Psoas muscle (tissue), 8 donors: Measurements from ENCODE around the gene PRSS12. TPM values are rescaled to one million over a fixed set of nuclear protein-coding genes. Genes with fewer than 3 reads are reported as not detected.

Experiments used
- ATAC-seq, 4 donors: fragments of 200-7000 bp; cut with Tn5 transposase; one replicate each; pipeline ENCODE4 v1.9.1; 2020; ENCODE audit warnings: moderate library complexity in 3 of 4, mild to moderate bottlenecking in 2 of 4
- DNase-seq, 2 donors: peaks; one replicate each; pipeline ENCODE4 v3.0.0-alpha.2; 2020
- H3K27ac ChIP-seq: fragments of 200-600 bp; one replicate; pipeline ENCODE4 v1.8.0; 2022
- H3K27me3 ChIP-seq, 3 donors: fragments of 200-600 bp in 1 of 3; one replicate each; pipeline versions ENCODE4 v1.6.1 to v1.8.0; 2013 to 2022; ENCODE audit warnings: low read length in 2 of 3, mild to moderate bottlenecking in 2 of 3, moderate library complexity in 1 of 3; ENCODE audit not compliant: insufficient read depth in 3 of 3
- H3K36me3 ChIP-seq, 2 donors: fragments of 200-600 bp in 1 of 2; one replicate each; pipeline versions ENCODE4 v1.6.1 to v1.8.0; 2013 to 2022; ENCODE audit warnings: low read depth in 1 of 2, mild to moderate bottlenecking in 1 of 2, moderate library complexity in 1 of 2; ENCODE audit not compliant: insufficient read depth in 1 of 2
- H3K4me1 ChIP-seq: fragments of 200-600 bp; one replicate; pipeline ENCODE4 v1.8.0; 2022
- H3K4me3 ChIP-seq: fragments of 200-600 bp; one replicate; pipeline ENCODE4 v1.8.0; 2022; ENCODE audit warnings: mild to moderate bottlenecking
- H3K9me3 ChIP-seq: fragments of 200-600 bp; one replicate; pipeline ENCODE4 v1.8.0; 2022
- CTCF ChIP-seq: fragments of 200-600 bp; IDR thresholded peaks from one replicate; pipeline ENCODE4 v1.8.0; 2022; ENCODE audit warnings: antibody characterized with exemption
- WGBS, 3 donors: extraction: QIAGEN DNeasy Blood & Tissue Kit; methylation state at CpG; one replicate each; pipeline versions ENCODE4 v1.1.6 to v1.1.7; 2013; 5-methylcytosine and 5-hydroxymethylcytosine counted together
- intact Hi-C, 2 donors: fragments of 100-400 bp; cut with DNase I; formaldehyde crosslinking; loops; one replicate each; pipeline versions ENCODE4 v1.11.0 to v1.14.2; 2022
- polyA plus RNA-seq, 3 donors: library from polyadenylated mRNA; stranded (reverse); fragments of 200-250 nt; gene quantifications; one replicate each; pipeline ENCODE4 v1.2.3, GENCODE V29; 2013
- total RNA-seq, 4 donors: library from RNA; stranded (reverse); fragmentation: NEBNext Ultra II Directional in 2 of 4; extraction: Animal tissue kit (Norgen Biotek cat#: 25700) in 2 of 4; gene quantifications; one replicate each; pipeline versions ENCODE4 v1.2.1 to v1.2.4, GENCODE V29; 2021 to 2023
- donor health status: healthy with polysubstance abuse.
- donor health status: DM: no; HTN: no; CAD: no; lungs with moderate emphysema.
- donor health status: Bipolar disorder and iron deficiency.
- donor health status: healthy.
- donor health status: DM: yes; HTN: yes; CAD: no.
- donor health status: DM: no; HTN: no; CAD: no.
- donor health status: DM: no; HTN: no; CAD: no.
- donor health status: DM: yes; HTN: yes; CAD: no.

The PRSS12 gene
- total and polyA plus RNA-seq, 7 donors: 0.01 to 0.49 (median 0.10) TPM; not detected in 1

GRCh38 chr4:118265312-118266144 lies 87.3 kb downstream of the PRSS12 start:
- TF ChIP-seq CTCF: no peak
- DNase-seq (peak in 1 of 2 donors; percentile 48), ATAC-seq (no peak)
- no peaks in the 10 kb centered on the region for H3K36me3 ChIP-seq
- H3K27ac ChIP-seq: no peak overlapping the region
- intact Hi-C loops: no loop called here
- no peaks in the 10 kb centered on the region for H3K4me1 ChIP-seq
- peak overlapping the region; percentile 52 for H3K4me3 ChIP-seq
- peaks cover 0 to 35% (median 3%) of the 10 kb centered on the region in 3 donors for H3K27me3 ChIP-seq
- H3K9me3 ChIP-seq: no peaks in the 10 kb centered on the region
- WGBS, 3 donors: 17 to 22% (median 19%) methylated on average over 54 to 64 of the region's 64 CpGs

- peaks cover 0 to 35% (median 3%) of the 10 kb centered on the region in 3 donors for H3K27me3 ChIP-seq
Observed at GRCh38 chr4:118264096-118264495, 88.7 kb downstream of the PRSS12 start.

GRCh38 chr4:118260309-118260708 lies 92.5 kb downstream of the PRSS12 start:
- H3K36me3 ChIP-seq: no peaks in the 10 kb centered on the region
- peaks cover 0 to 27% (median 2%) of the 10 kb centered on the region in 3 donors for H3K27me3 ChIP-seq
- no peak overlapping the region for H3K4me3 ChIP-seq
- ATAC-seq (no peak), DNase-seq (no peak)
- WGBS, 3 donors: 87 to 91% (median 88%) methylated on average over 2 of the region's 2 CpGs
- no peaks in the 10 kb centered on the region for H3K4me1 ChIP-seq
- intact Hi-C loops: no loop called here
- no peak for TF ChIP-seq CTCF
- no peak overlapping the region for H3K27ac ChIP-seq
- H3K9me3 ChIP-seq: no peaks in the 10 kb centered on the region

More at GRCh38 chr4:118264096-118264495, 88.7 kb downstream of the PRSS12 start:
- 45 to 53% (median 46%) methylated on average over 3 of the region's 3 CpGs for WGBS, 3 donors
- DNase-seq (no peak), ATAC-seq (no peak)
- Histone ChIP-seq H3K4me1 (no peaks in the 10 kb centered on the region), H3K36me3 (no peaks in the 10 kb centered on the region), H3K9me3 (no peaks in the 10 kb centered on the region), H3K4me3 (no peak overlapping the region), H3K27ac (no peak overlapping the region)
- no peak for TF ChIP-seq CTCF
- intact Hi-C loops: no loop called here

GRCh38 chr4:118259111-118259510 lies 93.7 kb downstream of the PRSS12 start:
- Histone ChIP-seq H3K36me3 (no peaks in the 10 kb centered on the region), H3K27ac (no peak overlapping the region), H3K9me3 (no peaks in the 10 kb centered on the region), H3K4me1 (no peaks in the 10 kb centered on the region), H3K4me3 (no peak overlapping the region), H3K27me3 (peaks cover 0 to 16% (median 0%) of the 10 kb centered on the region in 3 donors)
- WGBS, 3 donors: 58 to 68% (median 62%) methylated on average over 3 of the region's 3 CpGs
- DNase-seq: no peak
- intact Hi-C loops: no loop called here
- TF ChIP-seq CTCF: no peak
- no peak for ATAC-seq
